ENCODE measurements around the gene MORN1. TPM values are rescaled to one million over a fixed set of nuclear protein-coding genes. Genes with fewer than 3 reads are reported as not detected.

MORN1 gene
- total RNA-seq, 4 donors from 2014 or later, result 5.7 to 9.7 (median 7.1) TPM

DNA sequence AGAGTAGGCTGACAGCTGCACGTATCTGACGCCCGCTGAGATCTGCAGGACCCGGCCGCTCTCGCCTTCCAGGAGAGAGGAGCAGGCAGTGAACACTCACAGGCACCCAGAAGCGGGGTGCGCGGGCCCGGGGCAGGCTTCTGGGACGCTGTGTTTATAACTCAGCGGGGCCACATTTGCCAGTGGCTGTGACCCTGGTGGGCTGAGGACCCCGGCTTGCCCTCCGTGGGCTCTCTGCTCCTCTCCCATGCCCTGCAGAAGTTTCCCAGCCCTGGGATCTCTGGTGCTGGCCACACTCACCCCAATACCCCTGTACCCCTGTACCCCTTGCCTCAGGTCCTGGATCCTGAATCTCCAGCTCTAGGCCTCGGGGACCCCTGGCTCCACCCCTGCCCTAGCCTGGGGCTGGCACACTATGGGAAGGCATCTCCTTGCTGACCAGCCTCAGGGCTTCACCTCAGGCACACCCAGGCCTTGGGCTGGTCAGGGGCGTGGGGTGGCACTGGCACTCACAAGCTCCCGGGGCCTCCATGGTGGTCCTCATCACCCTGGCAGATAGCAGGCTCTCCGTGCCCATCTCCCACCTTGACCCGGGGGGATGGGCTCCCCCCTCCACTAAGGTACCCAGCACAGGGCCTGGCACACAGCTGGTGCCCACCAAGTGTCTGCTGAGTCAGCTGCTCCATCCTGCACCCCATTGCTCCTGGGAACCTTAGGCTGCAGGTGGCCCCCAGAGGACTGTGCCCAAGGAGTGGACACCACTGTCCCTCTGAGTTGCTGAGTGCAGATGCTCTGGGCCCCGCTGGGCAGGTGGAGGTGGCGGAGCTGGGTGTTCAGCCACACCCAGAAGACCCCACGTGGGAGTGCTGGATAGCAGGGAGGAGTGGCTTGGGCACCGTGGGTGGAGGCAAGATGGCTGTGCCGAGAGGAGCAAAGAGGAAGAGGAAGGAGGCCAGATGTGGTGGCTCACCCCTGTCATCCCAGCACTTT, 32.4 kb downstream of the MORN1 start:
- WGBS, 2 donors, result 82% methylated on average over 20 to 21 of the region's 24 CpGs
- H3K4me3 ChIP-seq (ENCODE audit: low read depth, poor library complexity, severe bottlenecking), result no peak overlapping the region
- TF ChIP-seq, protein P1, sequence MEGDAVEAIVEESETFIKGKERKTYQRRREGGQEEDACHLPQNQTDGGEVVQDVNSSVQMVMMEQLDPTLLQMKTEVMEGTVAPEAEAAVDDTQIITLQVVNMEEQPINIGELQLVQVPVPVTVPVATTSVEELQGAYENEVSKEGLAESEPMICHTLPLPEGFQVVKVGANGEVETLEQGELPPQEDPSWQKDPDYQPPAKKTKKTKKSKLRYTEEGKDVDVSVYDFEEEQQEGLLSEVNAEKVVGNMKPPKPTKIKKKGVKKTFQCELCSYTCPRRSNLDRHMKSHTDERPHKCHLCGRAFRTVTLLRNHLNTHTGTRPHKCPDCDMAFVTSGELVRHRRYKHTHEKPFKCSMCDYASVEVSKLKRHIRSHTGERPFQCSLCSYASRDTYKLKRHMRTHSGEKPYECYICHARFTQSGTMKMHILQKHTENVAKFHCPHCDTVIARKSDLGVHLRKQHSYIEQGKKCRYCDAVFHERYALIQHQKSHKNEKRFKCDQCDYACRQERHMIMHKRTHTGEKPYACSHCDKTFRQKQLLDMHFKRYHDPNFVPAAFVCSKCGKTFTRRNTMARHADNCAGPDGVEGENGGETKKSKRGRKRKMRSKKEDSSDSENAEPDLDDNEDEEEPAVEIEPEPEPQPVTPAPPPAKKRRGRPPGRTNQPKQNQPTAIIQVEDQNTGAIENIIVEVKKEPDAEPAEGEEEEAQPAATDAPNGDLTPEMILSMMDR (IDR thresholded peaks at IDR 0.05), result no peak
- TF ChIP-seq POLR2A (IDR thresholded peaks at IDR 0.05), result no peak
- intact Hi-C loops (cut with DNase I; ENCODE audit: low total_unique reads), result no loop called here
- DNase-seq (ENCODE audit: low spot score in 2 of 2), result peak in 1 of 2 donors; percentile 72

DNA sequence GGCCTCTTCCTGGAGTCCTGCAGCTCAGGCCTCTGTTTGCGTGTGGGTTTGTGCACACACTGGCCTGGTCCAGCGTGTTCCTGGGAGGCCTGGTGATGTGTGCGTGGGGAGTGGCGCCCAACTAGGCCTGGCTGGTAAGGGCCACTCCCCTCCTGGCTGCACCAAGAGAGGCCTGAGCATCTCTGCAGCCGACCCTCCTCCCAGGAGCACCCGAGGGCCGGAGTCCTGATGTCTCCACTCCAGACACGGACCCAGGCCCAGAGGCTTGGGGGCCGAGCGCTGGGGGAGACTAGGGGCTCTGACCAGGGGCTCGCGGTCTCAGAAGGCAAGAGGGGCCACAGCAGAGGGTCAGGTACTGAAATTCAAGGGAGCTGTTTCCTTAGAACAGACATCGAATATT, 33.3 kb downstream of the MORN1 start:
- TF ChIP-seq, protein P1 (IDR thresholded peaks at IDR 0.05), result no peak
- TF ChIP-seq POLR2A (IDR thresholded peaks at IDR 0.05), result no peak
- no peak overlapping the region for H3K4me3 ChIP-seq (ENCODE audit: low read depth, poor library complexity, severe bottlenecking)
- intact Hi-C loops (cut with DNase I; ENCODE audit: low total_unique reads), result no loop called here
- DNase-seq (ENCODE audit: low spot score in 2 of 2), result peak in 1 of 2 donors; percentile 58
- 88 to 93% methylated on average over 11 of the region's 13 CpGs for WGBS, 2 donors

DNA sequence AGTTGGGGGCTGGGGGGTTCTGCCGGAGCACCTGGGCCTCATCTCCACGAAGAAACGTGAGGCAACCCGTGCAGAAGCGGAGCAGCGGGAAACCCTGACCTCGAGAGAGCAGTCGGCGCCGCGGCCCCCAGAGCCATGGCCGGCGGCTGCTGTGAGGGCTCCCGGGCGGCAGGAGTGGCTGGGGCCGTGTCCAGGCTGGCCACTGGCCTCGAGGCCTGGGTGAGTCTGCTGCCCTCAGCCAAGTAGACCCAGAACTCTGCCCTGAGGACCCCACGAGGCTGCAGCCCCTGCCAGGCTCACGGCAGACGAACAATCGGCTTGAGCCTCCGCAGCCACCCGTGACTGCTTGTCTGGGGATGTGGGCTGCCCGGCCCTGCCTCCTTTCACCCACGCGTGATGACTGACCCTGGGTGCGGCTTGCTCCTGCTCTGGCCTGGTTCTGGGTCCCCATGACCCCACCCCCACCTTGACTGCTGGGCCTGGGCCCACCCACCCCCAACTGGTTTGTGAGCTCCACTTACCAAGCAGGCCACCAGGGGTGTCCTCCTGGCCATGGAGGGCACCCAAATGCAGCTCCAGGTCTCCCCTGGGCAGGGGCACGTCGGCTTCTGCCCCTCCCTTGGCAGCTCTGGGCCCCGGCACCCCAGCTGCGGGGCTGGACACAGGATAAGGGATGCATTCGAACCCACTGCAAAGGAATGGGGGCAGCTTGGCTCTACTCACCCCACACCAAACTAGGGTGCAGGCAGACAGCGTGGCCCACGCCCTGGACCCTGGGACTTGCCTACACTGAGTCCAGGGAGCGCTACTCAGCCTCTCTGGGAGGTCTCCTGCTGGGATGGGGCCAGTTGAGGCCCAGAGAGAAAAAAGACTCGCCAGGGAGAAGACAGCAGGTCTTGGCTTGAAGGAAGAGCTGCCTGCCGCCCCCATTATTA, 34.2 kb downstream of the MORN1 start:
- TF ChIP-seq, protein P1 (IDR thresholded peaks at IDR 0.05), result no peak
- TF ChIP-seq POLR2A (IDR thresholded peaks at IDR 0.05), result no peak
- intact Hi-C loops (cut with DNase I; ENCODE audit: low total_unique reads), result no loop called here
- H3K4me3 ChIP-seq (ENCODE audit: low read depth, poor library complexity, severe bottlenecking), result no peak overlapping the region
- DNase-seq (ENCODE audit: low spot score in 2 of 2), result peak in 1 of 2 donors; percentile 68
- WGBS, 2 donors, result 85 to 87% methylated on average over 17 to 36 of the region's 37 CpGs

DNA sequence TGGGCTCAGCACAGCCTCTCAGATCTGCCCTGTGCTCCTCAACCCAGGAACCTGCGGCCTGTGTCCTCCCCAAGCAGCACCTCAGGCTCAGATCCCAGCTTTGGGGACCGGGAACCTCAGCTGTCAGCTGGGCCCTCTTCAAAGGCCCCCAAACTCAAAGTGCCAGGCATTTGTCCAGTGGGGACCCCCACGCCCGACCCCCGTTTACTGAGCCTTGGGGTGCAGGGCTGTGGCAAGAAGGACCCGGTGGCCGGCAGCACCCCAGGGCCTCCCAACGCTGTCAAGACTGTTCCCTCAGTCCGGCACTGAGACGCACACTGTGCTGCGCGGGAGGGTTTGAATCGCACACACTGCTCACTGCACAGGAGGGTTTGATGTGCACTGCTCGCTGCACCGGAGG, 35.0 kb downstream of the MORN1 start:
- H3K4me3 ChIP-seq (ENCODE audit: low read depth, poor library complexity, severe bottlenecking), result no peak overlapping the region
- no peak for DNase-seq (ENCODE audit: low spot score in 2 of 2)
- intact Hi-C loops (cut with DNase I; ENCODE audit: low total_unique reads), result no loop called here
- TF ChIP-seq POLR2A (IDR thresholded peaks at IDR 0.05), result no peak
- TF ChIP-seq, protein P1 (IDR thresholded peaks at IDR 0.05), result no peak
- WGBS, 2 donors, result 93 to 97% methylated on average over 14 to 15 of the region's 15 CpGs

DNA sequence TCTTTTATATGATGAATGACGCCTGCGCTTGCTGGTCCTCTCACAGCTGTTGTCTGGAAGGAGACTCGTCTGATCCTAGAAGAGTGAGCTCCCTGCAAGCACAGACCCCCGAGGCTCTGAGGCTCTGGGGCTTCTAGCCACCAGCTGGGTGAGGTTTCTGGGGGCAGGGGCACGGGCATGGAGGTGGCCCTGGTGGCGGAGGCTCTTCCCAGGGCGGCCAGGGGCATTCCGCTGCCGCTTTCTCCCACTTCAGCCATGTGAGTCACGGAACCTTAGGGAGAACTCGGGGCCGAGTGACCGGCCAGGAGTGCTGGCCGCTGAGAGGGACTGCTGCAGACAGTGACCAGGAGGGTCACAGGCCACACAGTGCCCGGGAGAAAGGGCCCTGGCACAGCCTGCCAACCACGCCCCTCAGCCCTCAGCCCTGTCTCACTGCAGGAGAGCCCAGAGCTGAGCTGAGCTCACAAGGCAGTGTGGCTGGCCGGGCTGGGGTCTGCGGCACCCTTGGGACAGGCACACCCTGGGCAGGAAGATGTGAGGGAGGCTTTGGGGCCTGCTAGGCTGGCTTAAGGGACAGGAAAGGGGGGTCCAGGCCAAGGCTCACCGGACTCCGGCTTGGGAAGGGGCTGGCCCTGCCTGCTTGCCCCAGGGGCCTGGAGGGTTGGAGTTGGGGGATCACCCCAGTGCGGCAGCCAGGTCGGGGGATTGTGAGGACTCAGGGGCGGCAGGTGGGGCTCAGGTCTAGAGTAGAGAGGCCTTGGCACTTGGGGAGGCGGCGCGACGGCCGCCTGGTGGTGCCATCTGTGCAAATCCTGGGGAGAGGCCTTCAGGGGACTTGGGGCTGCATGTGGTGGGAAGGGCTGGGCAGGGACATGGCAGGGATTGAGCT, 35.7 kb downstream of the MORN1 start:
- 78 to 86% methylated on average over 22 to 24 of the region's 28 CpGs for WGBS, 2 donors
- no peak for TF ChIP-seq POLR2A (IDR thresholded peaks at IDR 0.05)
- TF ChIP-seq, protein P1 (IDR thresholded peaks at IDR 0.05), result no peak
- H3K4me3 ChIP-seq (ENCODE audit: low read depth, poor library complexity, severe bottlenecking), result no peak overlapping the region
- DNase-seq (ENCODE audit: low spot score in 2 of 2), result no peak
- intact Hi-C loops (cut with DNase I; ENCODE audit: low total_unique reads), result no loop called here
